ENCODE results near the gene SLC41A3. TPM values are rescaled to one million over a fixed set of nuclear protein-coding genes. Genes with fewer than 3 reads are reported as not detected.
"Not testable (repeated sequence)": the region's sequence is repeated elsewhere in the genome, so short reads cannot be mapped to it uniquely, and the experiment has no call there.

Gene SLC41A3
- total RNA-seq, 1 donor from 2014 or later: 74.1 TPM

GRCh38 chr3:125990253-125990970, 93.5 kb downstream of the SLC41A3 start:
- peak; percentile 92 for DNase-seq

GRCh38 chr3:125984951-125985350, 99.0 kb downstream of the SLC41A3 start:
- DNase-seq: not testable (repeated sequence)

GRCh38 chr3:125977104-125977503, 106.8 kb downstream of the SLC41A3 start:
- DNase-seq: not testable (repeated sequence)

GRCh38 chr3:125976003-125976390, 107.9 kb downstream of the SLC41A3 start:
- not testable (repeated sequence) for DNase-seq

GRCh38 chr3:125975245-125976002, 108.5 kb downstream of the SLC41A3 start:
- DNase-seq: not testable (repeated sequence)

DNA sequence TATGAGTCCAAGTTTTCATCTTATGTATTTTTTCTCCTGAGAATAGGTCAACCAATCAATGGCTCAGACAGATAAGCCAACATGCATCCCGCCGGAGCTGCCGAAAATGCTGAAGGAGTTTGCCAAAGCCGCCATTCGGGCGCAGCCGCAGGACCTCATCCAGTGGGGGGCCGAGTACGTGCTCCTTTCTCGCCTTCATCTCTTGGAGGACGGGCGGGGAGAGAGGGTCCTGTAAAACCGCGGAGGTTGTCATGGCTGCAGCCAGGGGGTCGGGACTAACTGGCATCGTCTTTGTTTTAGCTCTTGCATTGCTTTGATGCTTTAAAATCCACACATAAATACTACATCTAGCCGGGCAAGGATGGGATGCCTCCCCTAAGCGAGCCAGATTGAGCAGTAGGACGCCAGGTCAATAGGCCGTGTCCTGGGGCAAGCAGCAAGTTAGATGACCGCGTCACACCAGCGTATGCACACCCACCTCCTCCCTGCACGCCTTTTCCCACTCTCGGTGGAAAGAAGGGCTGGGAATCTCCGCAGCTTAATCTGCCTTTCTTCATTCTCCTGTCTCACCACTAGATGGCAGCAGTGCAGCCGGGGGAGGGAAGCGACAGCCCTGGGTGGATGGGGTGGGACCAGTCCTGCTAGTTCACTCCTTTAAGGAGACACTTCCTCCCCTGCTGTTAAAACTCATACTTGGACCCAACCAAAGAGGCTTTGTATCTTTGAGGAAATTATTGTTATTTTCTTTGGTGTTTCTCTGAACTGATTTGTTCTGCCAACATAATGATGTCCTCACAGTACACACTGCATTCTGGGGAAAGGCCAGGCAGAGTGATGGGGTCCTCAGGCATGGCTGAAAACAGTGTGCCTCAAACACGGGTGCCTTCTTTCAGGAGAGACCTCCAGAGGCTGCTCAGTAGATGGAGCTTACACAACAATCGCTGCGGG, 111.7 kb downstream of the SLC41A3 start:
- DNase-seq: peak; percentile 26

DNA sequence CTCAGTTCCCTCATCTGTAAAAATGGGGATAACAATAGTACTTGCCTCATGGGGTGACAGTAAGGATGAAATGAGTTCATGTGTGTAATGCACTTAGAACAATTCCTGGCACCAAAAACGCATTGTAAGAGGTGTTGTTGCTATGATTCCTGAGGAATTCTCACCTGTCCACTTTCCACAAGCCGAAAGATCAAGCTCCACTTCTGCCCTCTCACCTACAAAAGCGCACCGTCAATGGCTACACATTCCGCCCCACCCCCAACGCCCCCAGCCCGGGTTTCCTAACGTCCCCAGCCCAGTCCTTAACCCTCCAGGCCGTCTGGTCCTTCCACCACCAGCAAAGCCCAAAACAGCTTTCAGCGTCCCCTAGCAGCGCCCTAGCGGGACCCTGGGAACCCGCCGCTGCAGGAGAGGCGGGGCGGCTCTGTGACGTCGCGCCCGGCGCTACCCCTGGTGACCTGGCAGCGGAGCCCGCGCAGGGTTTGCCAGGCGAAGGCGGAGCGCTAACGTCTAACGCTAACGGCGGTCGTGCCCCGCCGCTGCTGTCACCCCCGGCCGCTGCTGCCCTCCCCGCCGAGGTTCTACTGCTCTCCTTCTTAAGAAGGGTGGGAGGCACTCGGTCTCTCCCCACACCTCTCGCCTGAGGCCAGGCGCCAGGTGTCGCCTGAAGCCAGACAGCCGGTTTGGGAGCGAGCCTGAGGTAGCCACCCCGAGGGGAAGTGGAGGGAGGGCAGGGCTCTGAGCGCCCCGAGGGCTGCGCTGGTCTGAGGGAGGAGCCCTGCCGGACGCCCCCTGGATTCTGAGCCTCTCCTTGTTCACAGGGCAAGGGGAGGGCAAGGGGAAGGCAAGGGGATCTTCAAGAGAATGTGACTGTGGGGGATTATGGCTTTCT, 115.0 kb downstream of the SLC41A3 start, which contains the start of gene ROPN1B:
TSS of gene ROPN1B (plus strand) at position 478 of the 892 bp plus-strand sequence. CDS start 2,877 bp downstream, outside the sequence.
- DNase-seq: not testable (repeated sequence)

DNA sequence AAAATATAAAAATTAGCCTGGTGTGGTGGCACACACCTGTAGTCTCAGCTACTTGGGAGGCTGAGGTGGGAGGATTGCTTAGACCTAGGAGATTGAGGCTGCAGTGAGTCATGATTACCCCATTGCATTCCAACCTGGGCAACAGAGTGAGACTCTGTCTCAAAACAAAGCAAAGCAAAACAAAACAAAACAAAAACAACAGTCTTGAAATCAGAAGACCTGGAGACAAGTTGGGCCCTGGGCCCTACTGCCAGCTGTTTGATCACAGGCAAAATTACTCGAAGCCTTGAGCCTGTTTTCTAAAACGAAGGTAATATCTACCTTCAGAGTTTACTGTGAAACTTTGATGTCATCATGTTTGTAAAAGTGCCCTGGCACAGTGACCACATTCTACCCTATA, 115.8 kb downstream of the SLC41A3 start:
- not testable (repeated sequence) for DNase-seq

DNA sequence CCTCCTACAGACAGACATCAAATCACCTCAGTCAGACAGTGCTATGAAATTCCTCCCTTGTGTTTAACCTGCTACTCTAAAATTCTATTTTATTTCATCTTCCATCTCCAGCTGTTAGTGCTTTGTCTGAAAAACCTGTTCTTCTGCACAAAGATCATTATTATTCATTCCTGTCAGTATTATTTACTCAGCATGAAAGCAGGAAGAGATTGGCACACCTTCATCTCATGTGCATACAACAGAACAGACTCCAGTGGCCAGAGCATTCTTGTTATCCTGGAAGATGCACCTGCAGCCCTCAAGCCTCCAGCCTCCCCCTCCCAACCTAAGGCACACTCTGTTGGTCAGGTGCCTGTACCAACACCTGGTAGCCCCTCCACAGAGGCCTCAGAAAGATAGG, 116.8 kb downstream of the SLC41A3 start:
- DNase-seq: no peak

DNA sequence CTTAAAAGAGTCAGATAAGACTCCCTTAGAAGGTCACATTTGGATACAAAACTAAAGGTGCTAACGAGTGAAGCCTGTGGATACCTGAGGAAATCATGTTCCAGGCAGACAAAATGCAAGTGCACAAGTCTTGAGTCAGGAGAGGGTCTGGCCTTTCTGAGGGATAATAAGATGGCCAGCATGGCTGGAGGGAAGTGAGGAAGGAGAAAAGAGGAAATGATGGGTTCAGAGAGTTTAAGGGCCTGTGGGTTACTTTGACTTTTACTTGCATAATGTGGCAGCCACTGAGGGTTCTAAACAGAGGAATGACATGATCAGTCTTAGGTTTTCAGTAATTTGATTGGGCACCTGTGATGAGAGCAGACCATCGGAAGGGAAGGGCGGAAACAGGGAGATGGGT, 118.4 kb downstream of the SLC41A3 start:
- no peak for DNase-seq

DNA sequence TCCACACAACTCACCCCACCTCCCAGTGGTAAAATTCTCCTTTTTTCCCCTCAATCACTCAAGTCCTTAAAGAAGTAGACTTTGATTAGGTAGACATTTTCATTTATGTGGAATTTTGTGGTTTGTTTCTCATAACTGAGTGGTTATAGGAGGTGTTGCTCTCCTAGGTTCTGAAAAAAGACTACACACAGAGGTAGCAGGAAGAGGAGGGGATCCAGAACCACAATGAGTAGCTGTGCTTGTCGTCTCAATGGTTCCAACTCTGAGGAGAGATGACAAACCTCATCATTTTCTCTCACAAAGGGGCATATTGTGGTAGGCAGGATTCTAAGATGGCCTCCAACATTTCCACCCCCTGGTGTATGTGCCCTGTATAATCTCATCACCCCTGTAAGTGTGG, 120.1 kb downstream of the SLC41A3 start:
- DNase-seq: not testable (repeated sequence)

GRCh38 chr3:125961289-125961589, 122.7 kb downstream of the SLC41A3 start:
- no peak for DNase-seq

DNA sequence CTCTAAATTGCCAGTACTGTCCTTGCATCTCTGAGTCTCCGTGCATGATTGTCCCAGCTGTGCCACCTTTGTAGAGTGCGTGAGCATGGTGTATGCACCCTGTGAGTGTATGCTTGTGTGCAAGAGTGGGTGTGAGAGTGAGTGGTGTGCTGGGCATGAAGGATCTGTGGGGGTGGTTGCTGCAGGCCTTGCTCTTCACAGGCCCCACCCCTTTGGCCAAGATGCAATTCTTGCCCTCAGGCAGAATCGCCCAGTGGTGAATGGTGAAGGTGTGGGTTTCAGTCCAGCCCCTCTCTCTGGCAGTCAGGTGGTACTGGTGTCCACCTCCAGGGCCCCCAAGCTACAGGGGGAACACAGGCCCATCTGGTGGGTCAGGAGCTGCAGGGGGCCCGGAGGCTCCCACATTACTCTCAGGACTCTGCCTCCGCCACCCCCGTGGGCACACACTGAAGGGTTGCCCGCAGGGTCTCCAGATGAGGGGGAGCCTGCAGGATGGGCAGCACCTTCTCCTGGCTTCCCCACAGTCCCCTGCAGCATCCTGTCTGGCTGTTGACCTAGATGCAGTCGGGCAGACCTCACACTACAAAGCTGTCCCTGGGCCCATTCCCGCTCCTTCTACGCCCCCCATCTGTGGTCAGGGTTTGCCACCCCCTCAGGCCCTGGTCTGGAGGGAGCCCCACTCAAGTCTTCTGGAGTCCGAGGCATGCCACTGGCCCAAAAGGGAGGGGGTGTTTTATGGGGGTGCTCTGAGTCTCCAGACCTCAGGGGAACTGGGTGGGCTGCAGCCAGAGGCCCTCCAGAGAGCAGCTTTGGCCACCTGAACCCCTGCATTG, 123.3 kb downstream of the SLC41A3 start:
- no peak for DNase-seq

DNA sequence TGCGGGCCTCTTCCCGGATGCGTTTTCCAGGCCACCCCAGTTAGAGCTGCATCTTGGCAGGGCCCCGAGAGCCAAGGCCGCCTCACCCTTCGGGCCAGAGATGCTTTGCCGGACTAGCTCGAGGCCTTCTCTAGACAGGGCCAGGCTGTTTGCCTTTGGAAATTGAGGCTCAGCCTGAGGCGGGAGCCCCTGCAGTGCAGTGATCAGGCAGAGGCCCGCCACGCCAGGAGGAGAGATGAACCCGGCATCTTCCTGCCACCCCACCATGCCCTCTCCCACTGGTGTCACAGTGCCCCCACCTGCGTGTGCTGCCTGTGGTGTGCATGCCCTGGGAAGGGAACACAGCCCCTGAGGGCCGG, 123.9 kb downstream of the SLC41A3 start:
- DNase-seq: no peak

DNA sequence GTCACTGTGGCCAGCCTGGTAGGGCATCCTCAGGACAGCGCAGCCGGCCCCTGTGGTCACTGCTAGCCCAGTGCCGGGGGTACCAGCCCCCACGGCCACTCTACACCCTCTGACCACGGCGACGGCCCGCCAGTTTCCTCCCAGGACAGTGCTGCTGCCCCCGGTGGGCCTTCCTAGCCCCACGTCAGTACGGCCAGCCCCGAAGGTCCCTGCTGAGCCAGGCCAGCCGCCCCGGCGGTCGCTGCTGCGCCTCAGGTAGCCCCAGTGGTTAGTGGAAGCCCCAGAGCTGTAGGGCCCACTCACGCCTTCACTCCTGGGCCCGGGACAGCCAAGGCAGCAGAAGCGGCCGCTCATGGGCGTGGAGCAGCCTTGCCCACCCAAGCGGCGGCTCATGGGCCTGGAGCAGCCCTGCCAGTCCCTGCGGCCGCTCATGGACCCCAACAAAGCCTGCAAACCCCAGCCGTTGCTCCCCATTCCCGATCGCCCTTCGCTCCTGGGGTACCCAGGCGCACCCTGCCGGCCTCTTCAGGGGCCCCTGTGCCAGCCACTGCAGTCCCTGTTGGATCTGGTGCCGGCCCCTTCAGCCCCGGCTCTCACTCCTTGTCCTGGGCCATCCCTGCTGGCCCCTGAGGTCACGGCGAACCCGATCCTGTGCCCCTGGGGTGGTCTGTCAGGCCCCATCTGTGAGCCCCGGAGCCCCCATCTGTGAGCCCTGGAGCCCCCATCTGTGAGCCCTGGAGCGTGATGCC, 124.4 kb downstream of the SLC41A3 start:
- DNase-seq: no peak

DNA sequence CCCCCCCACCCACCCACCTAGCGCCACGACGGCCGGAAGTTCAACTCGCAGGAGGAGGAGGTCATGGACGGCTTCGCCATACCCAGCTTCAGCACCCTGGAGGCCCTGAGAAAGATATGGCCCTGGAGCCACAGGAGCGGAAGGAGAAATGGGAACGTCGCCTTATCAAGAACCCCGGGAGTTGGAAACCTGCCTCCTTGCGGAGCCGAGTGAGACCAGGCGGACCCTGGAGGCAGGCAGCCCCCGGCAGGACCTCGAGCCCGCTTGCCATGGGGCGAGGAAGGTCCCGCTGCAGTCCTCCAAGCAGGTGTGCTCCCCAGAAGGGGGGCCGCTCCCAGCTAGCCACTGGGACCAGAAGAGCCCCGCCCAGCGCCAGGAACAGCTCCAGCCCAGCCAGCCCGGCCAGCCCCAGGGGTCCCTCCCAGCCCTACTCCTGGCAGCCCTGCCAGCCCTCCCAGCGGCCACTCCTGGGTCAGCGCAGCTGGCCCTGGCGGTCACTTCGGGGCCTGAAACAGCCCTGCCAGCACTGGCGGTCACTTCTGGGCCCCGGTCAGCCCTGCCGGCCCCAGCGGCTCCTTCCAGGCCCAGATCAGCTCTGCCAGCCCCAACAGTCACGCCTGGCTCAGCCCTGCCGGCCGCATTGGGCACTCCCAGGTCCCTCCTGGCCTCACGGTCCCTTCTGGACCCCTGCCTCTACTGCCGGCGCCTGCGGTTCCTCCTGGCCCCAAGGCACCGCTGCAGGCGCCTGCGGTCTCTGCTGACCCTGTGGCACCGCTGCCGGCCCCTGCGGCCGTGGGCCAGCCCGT, 125.2 kb downstream of the SLC41A3 start:
- no peak for DNase-seq

GRCh38 chr3:125957674-125958510, 126.0 kb downstream of the SLC41A3 start:
- DNase-seq: no peak

DNA sequence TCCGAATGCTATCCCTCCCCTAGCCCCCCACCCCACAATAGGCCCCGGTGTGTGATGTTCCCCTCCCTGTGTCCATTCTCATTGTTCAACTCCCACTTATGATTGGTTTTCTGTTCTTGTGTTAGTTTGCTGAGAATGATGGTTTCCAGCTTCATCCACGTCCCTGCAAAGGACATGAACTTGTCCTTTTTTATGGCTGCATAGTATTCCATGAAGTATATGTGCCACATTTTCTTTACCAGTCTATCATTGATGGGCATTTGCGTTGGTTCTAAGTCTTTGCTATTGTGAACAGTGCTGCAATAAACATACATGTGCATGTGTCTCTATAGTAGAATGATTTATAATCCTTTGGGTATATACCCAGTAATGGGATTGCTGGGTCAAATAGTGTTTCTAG, 126.9 kb downstream of the SLC41A3 start:
- not testable (repeated sequence) for DNase-seq
